Thyroid gland (tissue), 4 donors: ENCODE results near the gene TP63.

ENCODE experiments used
- POLR2A ChIP-seq, 2 donors: fragments of 450-650 bp; IDR thresholded peaks; one replicate each; pipeline ENCODE4 v1.6.1; 2017; ENCODE audit warnings: antibody characterized with exemption in 2 of 2, mild to moderate bottlenecking in 2 of 2, moderate library complexity in 1 of 2
- TF ChIP-seq, protein P1 (sequence below), 6 experiments: fragments of 200-600 bp in 3 of 6; fragments of 450-650 bp in 3 of 6; sonication (generic) in 3 of 6; IDR thresholded peaks; one replicate each; pipeline ENCODE4 v1.5.1; 2016 to 2019; ENCODE audit warnings: antibody characterized with exemption in 6 of 6, mild to moderate bottlenecking in 2 of 6, inconsistent platforms in 1 of 6, moderate library complexity in 1 of 6

- no peak for TF ChIP-seq POLR2A (IDR thresholded peaks at IDR 0.05)
- TF ChIP-seq, protein P1, sequence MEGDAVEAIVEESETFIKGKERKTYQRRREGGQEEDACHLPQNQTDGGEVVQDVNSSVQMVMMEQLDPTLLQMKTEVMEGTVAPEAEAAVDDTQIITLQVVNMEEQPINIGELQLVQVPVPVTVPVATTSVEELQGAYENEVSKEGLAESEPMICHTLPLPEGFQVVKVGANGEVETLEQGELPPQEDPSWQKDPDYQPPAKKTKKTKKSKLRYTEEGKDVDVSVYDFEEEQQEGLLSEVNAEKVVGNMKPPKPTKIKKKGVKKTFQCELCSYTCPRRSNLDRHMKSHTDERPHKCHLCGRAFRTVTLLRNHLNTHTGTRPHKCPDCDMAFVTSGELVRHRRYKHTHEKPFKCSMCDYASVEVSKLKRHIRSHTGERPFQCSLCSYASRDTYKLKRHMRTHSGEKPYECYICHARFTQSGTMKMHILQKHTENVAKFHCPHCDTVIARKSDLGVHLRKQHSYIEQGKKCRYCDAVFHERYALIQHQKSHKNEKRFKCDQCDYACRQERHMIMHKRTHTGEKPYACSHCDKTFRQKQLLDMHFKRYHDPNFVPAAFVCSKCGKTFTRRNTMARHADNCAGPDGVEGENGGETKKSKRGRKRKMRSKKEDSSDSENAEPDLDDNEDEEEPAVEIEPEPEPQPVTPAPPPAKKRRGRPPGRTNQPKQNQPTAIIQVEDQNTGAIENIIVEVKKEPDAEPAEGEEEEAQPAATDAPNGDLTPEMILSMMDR (IDR thresholded peaks at IDR 0.05) = no peak
Measured at GRCh38 chr3:189911001-189911400, 279.8 kb downstream of the TP63 start.
